IPS-18a (cell line): Measurements from ENCODE around the gene MGAT4B.

Experiments
- H3K27ac ChIP-seq: one replicate; pipeline ENCODE4 v1.5.1; 2013; ENCODE audit warnings: low read length
- H3K27me3 ChIP-seq: one replicate; pipeline ENCODE4 v1.6.1; 2013; ENCODE audit warnings: mild to moderate bottlenecking, low read length; ENCODE audit not compliant: control insufficient read depth, insufficient read depth
- H3K36me3 ChIP-seq: one replicate; pipeline ENCODE4 v1.6.1; 2013; ENCODE audit warnings: low read depth, low read length; ENCODE audit not compliant: control insufficient read depth
- H3K4me1 ChIP-seq: one replicate; pipeline ENCODE4 v1.6.1; 2013; ENCODE audit warnings: low read depth, low read length; ENCODE audit not compliant: control insufficient read depth
- H3K4me3 ChIP-seq: one replicate; pipeline ENCODE4 v1.5.1; 2013; ENCODE audit warnings: low read length
- H3K9ac ChIP-seq: one replicate; pipeline ENCODE4 v1.6.1; 2013; ENCODE audit warnings: mild to moderate bottlenecking, low read length, moderate library complexity
- H3K9me3 ChIP-seq: one replicate; pipeline ENCODE4 v1.6.1; 2013; ENCODE audit warnings: low read depth, low read length; ENCODE audit not compliant: control insufficient read depth

Gene MGAT4B

GRCh38 chr5:179763215-179763945, 43.3 kb downstream of the MGAT4B start:
- no peaks in the 10 kb centered on the region for H3K9me3 ChIP-seq
- no peak overlapping the region for H3K4me3 ChIP-seq
- H3K27me3 ChIP-seq = no peaks in the 10 kb centered on the region
- H3K27ac ChIP-seq = no peak overlapping the region
- H3K36me3 ChIP-seq = peaks cover 24% of the 10 kb centered on the region
- peaks cover 12% of the 10 kb centered on the region for H3K4me1 ChIP-seq
- H3K9ac ChIP-seq = no peak overlapping the region

GRCh38 chr5:179762781-179763176, 43.9 kb downstream of the MGAT4B start:
- Histone ChIP-seq H3K27ac (no peak overlapping the region), H3K4me1 (peaks cover 12% of the 10 kb centered on the region), H3K4me3 (no peak overlapping the region), H3K9me3 (no peaks in the 10 kb centered on the region), H3K27me3 (no peaks in the 10 kb centered on the region), H3K36me3 (peaks cover 23% of the 10 kb centered on the region), H3K9ac (no peak overlapping the region)

DNA sequence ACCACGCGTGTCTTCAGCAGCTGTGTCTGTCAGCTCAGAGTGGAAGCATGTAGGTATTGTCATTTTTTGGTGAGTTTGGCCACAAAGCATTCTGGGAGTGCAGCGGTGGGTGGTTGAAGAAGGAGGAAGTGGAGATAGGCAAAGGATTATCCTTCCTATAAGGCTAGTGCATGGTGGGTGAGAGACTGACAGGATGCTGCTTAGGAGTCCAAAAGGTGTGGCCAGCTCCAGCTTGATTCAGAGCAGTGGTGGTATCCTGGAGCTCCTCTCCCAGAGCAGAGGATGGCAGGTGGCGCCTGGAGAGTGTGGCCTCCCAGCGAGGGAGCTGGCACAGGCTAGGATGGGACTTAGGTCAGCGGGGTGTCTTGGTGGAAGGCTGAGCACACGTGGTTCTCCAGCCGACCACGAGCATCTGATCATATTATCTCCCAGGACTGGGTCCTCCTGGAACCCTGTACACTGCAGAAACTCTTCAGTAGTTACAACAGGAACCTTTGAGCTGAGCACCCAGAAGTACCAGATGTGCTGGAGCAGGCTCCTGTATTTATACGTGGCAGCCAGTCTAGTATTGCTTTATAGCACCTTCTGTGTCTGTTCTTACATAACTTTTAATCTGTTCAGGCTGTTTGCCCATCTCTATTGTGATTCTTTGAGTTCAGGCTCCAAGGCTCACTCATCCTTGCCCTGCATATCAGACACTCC, 44.4 kb downstream of the MGAT4B start:
- no peaks in the 10 kb centered on the region for H3K9me3 ChIP-seq
- no peak overlapping the region for H3K9ac ChIP-seq
- H3K27me3 ChIP-seq = no peaks in the 10 kb centered on the region
- no peak overlapping the region for H3K4me3 ChIP-seq
- H3K36me3 ChIP-seq = peaks cover 18% of the 10 kb centered on the region
- peaks cover 12% of the 10 kb centered on the region for H3K4me1 ChIP-seq
- no peak overlapping the region for H3K27ac ChIP-seq

- no peaks in the 10 kb centered on the region for H3K9me3 ChIP-seq
- no peak overlapping the region for H3K27ac ChIP-seq
- H3K27me3 ChIP-seq = no peaks in the 10 kb centered on the region
- H3K9ac ChIP-seq = no peak overlapping the region
- no peaks in the 10 kb centered on the region for H3K36me3 ChIP-seq
- no peak overlapping the region for H3K4me3 ChIP-seq
- peaks cover 17% of the 10 kb centered on the region for H3K4me1 ChIP-seq
Observed at GRCh38 chr5:179759581-179760551, 46.8 kb downstream of the MGAT4B start.

DNA sequence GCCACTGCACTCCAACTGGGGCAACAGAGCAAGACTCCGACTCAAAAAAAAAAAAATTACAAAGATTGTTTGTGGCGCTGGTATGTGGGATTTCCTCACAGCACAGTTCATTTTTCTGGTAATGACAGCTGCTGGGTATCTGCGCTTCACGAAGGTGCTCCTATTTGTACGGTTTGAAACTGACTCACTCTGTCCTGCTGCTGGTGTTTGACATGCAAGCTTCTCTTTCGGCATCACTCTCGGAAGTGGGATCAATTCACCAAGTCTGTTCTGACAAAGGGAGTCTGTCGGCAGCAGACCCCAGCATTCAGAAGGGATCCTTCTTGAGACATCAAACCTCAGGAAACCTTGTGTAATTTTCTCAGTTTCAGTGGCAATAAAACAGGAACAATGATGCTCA, 47.7 kb downstream of the MGAT4B start:
- Histone ChIP-seq H3K27ac (no peak overlapping the region), H3K9me3 (no peaks in the 10 kb centered on the region), H3K4me1 (peaks cover 26% of the 10 kb centered on the region), H3K9ac (no peak overlapping the region), H3K36me3 (no peaks in the 10 kb centered on the region), H3K27me3 (no peaks in the 10 kb centered on the region), H3K4me3 (no peak overlapping the region)

DNA sequence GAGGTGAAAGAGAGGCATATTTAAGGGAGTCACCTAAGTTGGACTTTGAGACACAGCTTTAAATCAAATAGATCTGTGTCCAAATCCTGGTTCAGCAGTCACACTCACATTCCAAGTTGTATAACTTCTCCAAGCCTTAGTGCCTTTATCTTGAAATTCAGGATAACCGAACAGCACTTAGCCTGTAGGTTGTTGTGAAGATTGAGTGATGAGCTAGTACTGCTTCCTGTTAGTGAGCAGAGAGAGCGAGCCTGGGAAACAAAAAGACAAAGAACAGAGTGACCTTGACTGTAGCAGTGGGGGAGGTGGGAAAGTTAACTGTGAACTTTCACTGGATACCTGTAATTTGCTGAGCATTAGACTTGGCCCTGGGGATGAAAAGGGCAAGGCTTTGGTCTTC, 51.6 kb downstream of the MGAT4B start:
- Histone ChIP-seq H3K9me3 (no peaks in the 10 kb centered on the region), H3K27ac (no peak overlapping the region), H3K9ac (no peak overlapping the region), H3K36me3 (no peaks in the 10 kb centered on the region), H3K4me3 (no peak overlapping the region), H3K4me1 (peaks cover 15% of the 10 kb centered on the region), H3K27me3 (no peaks in the 10 kb centered on the region)

GRCh38 chr5:179753971-179754370, 52.7 kb downstream of the MGAT4B start:
- H3K9me3 ChIP-seq = no peaks in the 10 kb centered on the region
- no peak overlapping the region for H3K27ac ChIP-seq
- no peak overlapping the region for H3K9ac ChIP-seq
- no peaks in the 10 kb centered on the region for H3K36me3 ChIP-seq
- no peaks in the 10 kb centered on the region for H3K27me3 ChIP-seq
- H3K4me3 ChIP-seq = no peak overlapping the region
- H3K4me1 ChIP-seq = peaks cover 15% of the 10 kb centered on the region

GRCh38 chr5:179749857-179750508, 56.7 kb downstream of the MGAT4B start:
- Histone ChIP-seq H3K4me1 (peaks cover 11% of the 10 kb centered on the region), H3K36me3 (no peaks in the 10 kb centered on the region), H3K4me3 (no peak overlapping the region), H3K27me3 (no peaks in the 10 kb centered on the region), H3K9me3 (no peaks in the 10 kb centered on the region), H3K27ac (no peak overlapping the region), H3K9ac (no peak overlapping the region)

GRCh38 chr5:179747811-179748210, 58.9 kb downstream of the MGAT4B start:
- Histone ChIP-seq H3K9me3 (no peaks in the 10 kb centered on the region), H3K4me1 (no peaks in the 10 kb centered on the region), H3K9ac (no peak overlapping the region), H3K27ac (no peak overlapping the region), H3K27me3 (no peaks in the 10 kb centered on the region), H3K36me3 (no peaks in the 10 kb centered on the region), H3K4me3 (no peak overlapping the region)
